ENCODE results near the gene LDLRAD3. TPM values are rescaled to one million over a fixed set of nuclear protein-coding genes. Genes with fewer than 3 reads are reported as not detected.

The LDLRAD3 gene
- polyA plus RNA-seq, 2 donors, result 4.8 to 5.1 TPM

DNA sequence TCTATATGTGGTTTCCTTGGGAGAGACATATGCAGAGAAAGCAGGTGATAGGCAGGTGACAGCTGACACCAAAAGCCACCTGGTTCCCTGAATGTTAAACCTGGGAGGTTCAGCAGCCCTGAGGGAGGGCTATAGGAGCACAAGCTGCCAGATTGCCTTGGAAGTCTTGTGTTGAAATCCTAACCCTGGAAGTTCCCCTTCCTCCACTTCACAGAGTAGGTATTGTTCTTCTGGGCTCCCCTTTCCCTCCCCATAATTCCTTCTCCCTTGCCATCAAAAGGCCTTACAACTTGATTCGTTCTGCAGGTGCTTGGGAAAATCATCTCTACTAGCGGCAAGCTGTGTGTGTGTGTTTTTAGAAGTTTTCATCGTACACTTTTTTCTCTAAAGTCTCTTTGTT lies 5.4 kb downstream of the LDLRAD3 start:
- Histone ChIP-seq H3K9me3 (ENCODE audit: control insufficient read depth in 2 of 2, insufficient read depth in 1 of 2, low read depth in 1 of 2, low read length in 1 of 2) (no peaks in the 10 kb centered on the region), H3K4me3 (ENCODE audit: low read depth in 1 of 2, low read length in 2 of 2) (no peak overlapping the region), H3K36me3 (ENCODE audit: control insufficient read depth in 2 of 2, insufficient read depth in 2 of 2, low read length in 1 of 2) (no peaks in the 10 kb centered on the region), H3K4me1 (ENCODE audit: control insufficient read depth in 2 of 2, insufficient read depth in 2 of 2, low read length in 1 of 2) (peaks cover 0 to 5% of the 10 kb centered on the region in 2 donors), H3K27ac (ENCODE audit: low read depth in 2 of 2, low read length in 1 of 2) (no peak overlapping the region), H3K27me3 (ENCODE audit: control insufficient read depth in 1 of 2, insufficient read depth in 2 of 2, low read length in 2 of 2) (no peaks in the 10 kb centered on the region)
- WGBS, 2 donors, result 72 to 80% methylated on average over 3 of the region's 3 CpGs

GRCh38 chr11:35950082-35950481 lies 6.2 kb downstream of the LDLRAD3 start:
- Histone ChIP-seq H3K27me3 (ENCODE audit: control insufficient read depth in 1 of 2, insufficient read depth in 2 of 2, low read length in 2 of 2) (no peaks in the 10 kb centered on the region), H3K36me3 (ENCODE audit: control insufficient read depth in 2 of 2, insufficient read depth in 2 of 2, low read length in 1 of 2) (no peaks in the 10 kb centered on the region), H3K27ac (ENCODE audit: low read depth in 2 of 2, low read length in 1 of 2) (no peak overlapping the region), H3K4me3 (ENCODE audit: low read depth in 1 of 2, low read length in 2 of 2) (no peak overlapping the region), H3K4me1 (ENCODE audit: control insufficient read depth in 2 of 2, insufficient read depth in 2 of 2, low read length in 1 of 2) (no peaks in the 10 kb centered on the region), H3K9me3 (ENCODE audit: control insufficient read depth in 2 of 2, insufficient read depth in 1 of 2, low read depth in 1 of 2, low read length in 1 of 2) (no peaks in the 10 kb centered on the region)
- 73 to 76% methylated on average over 5 of the region's 5 CpGs for WGBS, 2 donors

GRCh38 chr11:35951680-35952079 lies 7.8 kb downstream of the LDLRAD3 start:
- no peaks in the 10 kb centered on the region for H3K4me1 ChIP-seq (ENCODE audit: control insufficient read depth in 2 of 2, insufficient read depth in 2 of 2, low read length in 1 of 2)
- H3K27ac ChIP-seq (ENCODE audit: low read depth in 2 of 2, low read length in 1 of 2), result no peak overlapping the region
- WGBS, 2 donors, result 91% methylated on average over 3 of the region's 3 CpGs
- no peaks in the 10 kb centered on the region for H3K36me3 ChIP-seq (ENCODE audit: control insufficient read depth in 2 of 2, insufficient read depth in 2 of 2, low read length in 1 of 2)
- no peak overlapping the region for H3K4me3 ChIP-seq (ENCODE audit: low read depth in 1 of 2, low read length in 2 of 2)
- no peaks in the 10 kb centered on the region for H3K9me3 ChIP-seq (ENCODE audit: control insufficient read depth in 2 of 2, insufficient read depth in 1 of 2, low read depth in 1 of 2, low read length in 1 of 2)
- no peaks in the 10 kb centered on the region for H3K27me3 ChIP-seq (ENCODE audit: control insufficient read depth in 1 of 2, insufficient read depth in 2 of 2, low read length in 2 of 2)

GRCh38 chr11:35953081-35953760 lies 9.4 kb downstream of the LDLRAD3 start:
- no peaks in the 10 kb centered on the region for H3K36me3 ChIP-seq (ENCODE audit: control insufficient read depth in 2 of 2, insufficient read depth in 2 of 2, low read length in 1 of 2)
- H3K27me3 ChIP-seq (ENCODE audit: control insufficient read depth in 1 of 2, insufficient read depth in 2 of 2, low read length in 2 of 2), result no peaks in the 10 kb centered on the region
- no peaks in the 10 kb centered on the region for H3K4me1 ChIP-seq (ENCODE audit: control insufficient read depth in 2 of 2, insufficient read depth in 2 of 2, low read length in 1 of 2)
- H3K4me3 ChIP-seq (ENCODE audit: low read depth in 1 of 2, low read length in 2 of 2), result no peak overlapping the region
- no peak overlapping the region for H3K27ac ChIP-seq (ENCODE audit: low read depth in 2 of 2, low read length in 1 of 2)
- no peaks in the 10 kb centered on the region for H3K9me3 ChIP-seq (ENCODE audit: control insufficient read depth in 2 of 2, insufficient read depth in 1 of 2, low read depth in 1 of 2, low read length in 1 of 2)
- WGBS, 2 donors, result 61 to 69% methylated on average over 13 of the region's 13 CpGs

- 80 to 90% methylated on average over 3 of the region's 3 CpGs for WGBS, 2 donors
- Histone ChIP-seq H3K4me3 (ENCODE audit: low read depth in 1 of 2, low read length in 2 of 2) (no peak overlapping the region), H3K9me3 (ENCODE audit: control insufficient read depth in 2 of 2, insufficient read depth in 1 of 2, low read depth in 1 of 2, low read length in 1 of 2) (no peaks in the 10 kb centered on the region), H3K36me3 (ENCODE audit: control insufficient read depth in 2 of 2, insufficient read depth in 2 of 2, low read length in 1 of 2) (no peaks in the 10 kb centered on the region), H3K4me1 (ENCODE audit: control insufficient read depth in 2 of 2, insufficient read depth in 2 of 2, low read length in 1 of 2) (no peaks in the 10 kb centered on the region), H3K27me3 (ENCODE audit: control insufficient read depth in 1 of 2, insufficient read depth in 2 of 2, low read length in 2 of 2) (no peaks in the 10 kb centered on the region), H3K27ac (ENCODE audit: low read depth in 2 of 2, low read length in 1 of 2) (no peak overlapping the region)
Measured at GRCh38 chr11:35954205-35954604, 10.3 kb downstream of the LDLRAD3 start.

DNA sequence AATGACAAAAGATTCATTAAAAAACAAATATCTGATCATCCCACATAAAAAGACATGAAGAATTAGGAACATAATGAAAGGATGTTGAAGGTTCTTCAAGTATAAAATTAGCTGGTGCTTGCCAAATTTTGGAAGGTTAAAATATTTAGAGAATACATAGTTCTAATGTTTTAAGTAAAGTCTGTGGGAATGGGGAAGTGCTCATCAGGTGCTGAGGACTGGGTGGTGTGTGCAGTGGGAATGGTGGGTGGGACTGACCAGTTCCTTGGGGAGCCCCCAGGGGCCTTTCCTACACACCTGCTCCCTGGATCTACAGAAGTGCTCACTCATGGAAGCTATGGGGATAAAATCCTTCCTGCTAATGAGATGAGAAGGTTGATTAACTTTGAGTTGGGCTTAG lies 11.8 kb downstream of the LDLRAD3 start:
- H3K27me3 ChIP-seq (ENCODE audit: control insufficient read depth in 1 of 2, insufficient read depth in 2 of 2, low read length in 2 of 2), result no peaks in the 10 kb centered on the region
- no peaks in the 10 kb centered on the region for H3K9me3 ChIP-seq (ENCODE audit: control insufficient read depth in 2 of 2, insufficient read depth in 1 of 2, low read depth in 1 of 2, low read length in 1 of 2)
- no peak overlapping the region for H3K27ac ChIP-seq (ENCODE audit: low read depth in 2 of 2, low read length in 1 of 2)
- no peaks in the 10 kb centered on the region for H3K4me1 ChIP-seq (ENCODE audit: control insufficient read depth in 2 of 2, insufficient read depth in 2 of 2, low read length in 1 of 2)
- no peak overlapping the region for H3K4me3 ChIP-seq (ENCODE audit: low read depth in 1 of 2, low read length in 2 of 2)
- no peaks in the 10 kb centered on the region for H3K36me3 ChIP-seq (ENCODE audit: control insufficient read depth in 2 of 2, insufficient read depth in 2 of 2, low read length in 1 of 2)

- H3K9me3 ChIP-seq (ENCODE audit: control insufficient read depth in 2 of 2, insufficient read depth in 1 of 2, low read depth in 1 of 2, low read length in 1 of 2), result no peaks in the 10 kb centered on the region
- H3K4me3 ChIP-seq (ENCODE audit: low read depth in 1 of 2, low read length in 2 of 2), result no peak overlapping the region
- peaks cover 0 to 3% of the 10 kb centered on the region in 2 donors for H3K4me1 ChIP-seq (ENCODE audit: control insufficient read depth in 2 of 2, insufficient read depth in 2 of 2, low read length in 1 of 2)
- peaks cover 0 to 2% of the 10 kb centered on the region in 2 donors for H3K36me3 ChIP-seq (ENCODE audit: control insufficient read depth in 2 of 2, insufficient read depth in 2 of 2, low read length in 1 of 2)
- 80 to 83% methylated on average over 8 of the region's 8 CpGs for WGBS, 2 donors
- H3K27ac ChIP-seq (ENCODE audit: low read depth in 2 of 2, low read length in 1 of 2), result no peak overlapping the region
- H3K27me3 ChIP-seq (ENCODE audit: control insufficient read depth in 1 of 2, insufficient read depth in 2 of 2, low read length in 2 of 2), result no peaks in the 10 kb centered on the region
Measured at GRCh38 chr11:35962369-35963138, 18.7 kb downstream of the LDLRAD3 start.

GRCh38 chr11:35963911-35964310 lies 20.0 kb downstream of the LDLRAD3 start:
- no peak overlapping the region for H3K27ac ChIP-seq (ENCODE audit: low read depth in 2 of 2, low read length in 1 of 2)
- H3K4me1 ChIP-seq (ENCODE audit: control insufficient read depth in 2 of 2, insufficient read depth in 2 of 2, low read length in 1 of 2), result peaks cover 0 to 3% of the 10 kb centered on the region in 2 donors
- H3K36me3 ChIP-seq (ENCODE audit: control insufficient read depth in 2 of 2, insufficient read depth in 2 of 2, low read length in 1 of 2), result peaks cover 0 to 2% of the 10 kb centered on the region in 2 donors
- no peaks in the 10 kb centered on the region for H3K9me3 ChIP-seq (ENCODE audit: control insufficient read depth in 2 of 2, insufficient read depth in 1 of 2, low read depth in 1 of 2, low read length in 1 of 2)
- H3K27me3 ChIP-seq (ENCODE audit: control insufficient read depth in 1 of 2, insufficient read depth in 2 of 2, low read length in 2 of 2), result no peaks in the 10 kb centered on the region
- 85 to 92% methylated on average over 3 of the region's 3 CpGs for WGBS, 2 donors
- H3K4me3 ChIP-seq (ENCODE audit: low read depth in 1 of 2, low read length in 2 of 2), result no peak overlapping the region

- WGBS, 2 donors, result 70 to 75% methylated on average over 2 of the region's 2 CpGs
- H3K4me1 ChIP-seq (ENCODE audit: control insufficient read depth in 2 of 2, insufficient read depth in 2 of 2, low read length in 1 of 2), result peaks cover 3% of the 10 kb centered on the region in 2 donors
- H3K4me3 ChIP-seq (ENCODE audit: low read depth in 1 of 2, low read length in 2 of 2), result no peak overlapping the region
Measured at GRCh38 chr11:35964841-35965240, 21.0 kb downstream of the LDLRAD3 start.

DNA sequence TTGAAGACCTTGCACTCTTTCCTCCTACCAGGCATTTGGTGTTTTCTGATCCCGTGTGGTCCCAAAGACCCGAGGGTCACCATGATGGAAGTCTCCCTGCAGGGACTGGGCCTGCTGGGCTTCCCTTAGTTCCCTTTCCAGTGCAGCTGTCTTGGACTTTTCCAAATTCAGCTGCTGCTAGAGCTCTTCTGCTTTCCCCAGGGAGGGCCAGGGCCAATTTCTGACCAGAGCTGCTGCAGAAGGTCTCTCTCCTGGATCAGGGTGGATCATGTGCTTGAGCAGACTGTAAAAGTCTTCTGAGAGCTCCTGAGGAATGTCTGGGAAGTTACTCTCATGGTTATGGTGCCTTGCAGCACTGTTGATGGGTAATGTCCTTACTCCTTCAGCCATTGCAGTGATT lies 23.2 kb downstream of the LDLRAD3 start:
- no peaks in the 10 kb centered on the region for H3K9me3 ChIP-seq (ENCODE audit: control insufficient read depth in 2 of 2, insufficient read depth in 1 of 2, low read depth in 1 of 2, low read length in 1 of 2)
- H3K27me3 ChIP-seq (ENCODE audit: control insufficient read depth in 1 of 2, insufficient read depth in 2 of 2, low read length in 2 of 2), result no peaks in the 10 kb centered on the region
- no peaks in the 10 kb centered on the region for H3K36me3 ChIP-seq (ENCODE audit: control insufficient read depth in 2 of 2, insufficient read depth in 2 of 2, low read length in 1 of 2)
- no peak overlapping the region for H3K27ac ChIP-seq (ENCODE audit: low read depth in 2 of 2, low read length in 1 of 2)
- H3K4me3 ChIP-seq (ENCODE audit: low read depth in 1 of 2, low read length in 2 of 2), result no peak overlapping the region
- 88 to 96% methylated on average over 2 of the region's 2 CpGs for WGBS, 2 donors
- H3K4me1 ChIP-seq (ENCODE audit: control insufficient read depth in 2 of 2, insufficient read depth in 2 of 2, low read length in 1 of 2), result peaks cover 3 to 8% of the 10 kb centered on the region in 2 donors

More at GRCh38 chr11:35964841-35965240, 21.0 kb downstream of the LDLRAD3 start:
- Histone ChIP-seq H3K36me3 (ENCODE audit: control insufficient read depth in 2 of 2, insufficient read depth in 2 of 2, low read length in 1 of 2) (peaks cover 0 to 2% of the 10 kb centered on the region in 2 donors), H3K27ac (ENCODE audit: low read depth in 2 of 2, low read length in 1 of 2) (no peak overlapping the region), H3K27me3 (ENCODE audit: control insufficient read depth in 1 of 2, insufficient read depth in 2 of 2, low read length in 2 of 2) (no peaks in the 10 kb centered on the region), H3K9me3 (ENCODE audit: control insufficient read depth in 2 of 2, insufficient read depth in 1 of 2, low read depth in 1 of 2, low read length in 1 of 2) (no peaks in the 10 kb centered on the region)
